K562 (cell line): ENCODE results near the gene HNRNPLL. TPM values are rescaled to one million over a fixed set of nuclear protein-coding genes. Genes with fewer than 3 reads are reported as not detected.
A peak's percentile ranks its signal among the peaks of the same experiment; 100 is the strongest.

ENCODE experiments used
- ATAC-seq: fragments of 200-7000 bp; cut with Tn5 transposase; 3 replicates; pipeline ENCODE4 v1.9.1; 2020; ENCODE audit warnings: moderate library complexity
- BruUV-seq: library from RNA; stranded (reverse); fragments of 400-500 nt; replicated peaks from 2 replicates; lab custom pipeline; 2021; lab: Mats Ljungman, UMichigan
- CTCF ChIA-PET: fragments of 300-600 bp; formaldehyde crosslinking; extraction: SDS; loops from one replicate; lab custom pipeline; 2021; ENCODE audit warnings: low intra/inter-chr PET ratio; lab: Yijun Ruan, JAX
- POLR2A ChIA-PET: fragments of 300-600, 350-650 bp; sonication (Branson Sonifier 250); formaldehyde crosslinking; extraction: SDS; loops from one replicate; lab custom pipeline; 2021; ENCODE audit warnings: antibody characterized with exemption, inconsistent platforms; lab: Yijun Ruan, JAX
- DNase-seq, 4 experiments: peaks; one replicate each; pipeline versions ENCODE4 v3.0.0 to v3.0.0-alpha.2; 2011 to 2018; ENCODE audit warnings: low spot score in 3 of 4, mixed read lengths in 3 of 4; ENCODE audit errors: extremely low read depth in 1 of 4
- FAIRE-seq: peaks from 2 replicates; lab custom pipeline; 2011; peaks lifted over from hg19 to GRCh38; lab: Jason Lieb, UNC
- H2AFZ ChIP-seq: 2 replicates; pipeline ENCODE4 v1.6.0; 2011; ENCODE audit warnings: low read depth, low read length, control low read depth, inconsistent platforms
- H3K27ac ChIP-seq: fragments of 200-600 bp; 3 replicates; pipeline ENCODE4 v1.8.0; 2011; ENCODE audit warnings: low read depth, mild to moderate bottlenecking, control low read depth, inconsistent platforms, low read length, moderate library complexity, mixed read lengths; ENCODE audit errors: extremely low read depth
- H3K27me3 ChIP-seq, 2 experiments: fragments of 300-600 bp in 1 of 2; 2 replicates in 1 of 2; 3 replicates in 1 of 2; pipeline versions ENCODE4 v1.6.0 to v1.8.0; 2011; ENCODE audit warnings: inconsistent platforms in 2 of 2, low read length in 2 of 2, mild to moderate bottlenecking in 1 of 2, mixed read lengths in 1 of 2, moderate library complexity in 1 of 2; ENCODE audit not compliant: control insufficient read depth in 2 of 2, insufficient read depth in 2 of 2
- H3K36me3 ChIP-seq: fragments of 300-600 bp; 3 replicates; pipeline ENCODE4 v1.8.0; 2011; ENCODE audit warnings: mild to moderate bottlenecking, low read length, inconsistent platforms; ENCODE audit not compliant: control insufficient read depth, insufficient read depth
- H3K4me1 ChIP-seq, 2 experiments: fragments of 200-600 bp in 1 of 2; replicated peaks in 1 of 2; 2 replicates in 1 of 2; 3 replicates in 1 of 2; pipeline versions ENCODE4 v1.5.1 to v1.8.0; 2011; ENCODE audit warnings: inconsistent platforms in 2 of 2, low read length in 2 of 2, mild to moderate bottlenecking in 1 of 2, mixed read lengths in 1 of 2, moderate library complexity in 1 of 2; ENCODE audit not compliant: control insufficient read depth in 2 of 2, insufficient read depth in 2 of 2
- H3K4me2 ChIP-seq: 2 replicates; pipeline ENCODE4 v1.6.1; 2011; ENCODE audit warnings: low read length, control low read depth, inconsistent platforms, mixed read lengths; ENCODE audit not compliant: insufficient read depth
- H3K4me3 ChIP-seq: fragments of 200-600 bp; sonication (generic), shearing (Covaris generic); 2 replicates; pipeline ENCODE4 v1.5.1; 2016; ENCODE audit warnings: control low read depth, inconsistent platforms
- H3K79me2 ChIP-seq: fragments of 200-600 bp; 3 replicates; pipeline ENCODE4 v1.8.0; 2011; ENCODE audit warnings: low read length, inconsistent platforms; ENCODE audit not compliant: control insufficient read depth, insufficient read depth
- H3K9ac ChIP-seq, 2 experiments: 2 replicates each; pipeline versions ENCODE4 v1.6.0 to v1.6.1; 2011; ENCODE audit warnings: low read depth in 2 of 2, low read length in 2 of 2, control low read depth in 1 of 2, inconsistent platforms in 1 of 2, mild to moderate bottlenecking in 1 of 2, mixed read lengths in 1 of 2; ENCODE audit not compliant: insufficient read depth in 1 of 2
- H3K9me1 ChIP-seq: one replicate; pipeline ENCODE4 v1.6.0; 2011; ENCODE audit warnings: inconsistent platforms, mild to moderate bottlenecking, low read length, moderate library complexity; ENCODE audit not compliant: control insufficient read depth, insufficient read depth
- H3K9me3 ChIP-seq: replicated peaks from 2 replicates; pipeline ENCODE4 v1.5.1; 2011; ENCODE audit warnings: low read depth, low read length, inconsistent platforms; ENCODE audit not compliant: control insufficient read depth, insufficient read depth
- H4K20me1 ChIP-seq: replicated peaks from 2 replicates; pipeline ENCODE4 v1.6.1; 2011; ENCODE audit warnings: low read length, inconsistent platforms, mixed read lengths; ENCODE audit not compliant: control insufficient read depth, insufficient read depth
- ARHGAP35 ChIP-seq: fragments of 450-650 bp; IDR thresholded peaks from 2 replicates; pipeline ENCODE4 v1.6.1; 2018; ENCODE audit not compliant: partially characterized antibody
- ATF3 ChIP-seq, 2 experiments: fragments of 450-650 bp in 1 of 2; sonication (generic) in 1 of 2; formaldehyde crosslinking in 1 of 2; IDR thresholded peaks in 1 of 2; conservative IDR thresholded peaks in 1 of 2; 2 replicates each; pipeline versions ENCODE4 v1.6.1 to v1.8.1; 2016 to 2023; ENCODE audit warnings: mild to moderate bottlenecking in 2 of 2, moderate library complexity in 2 of 2, inconsistent platforms in 1 of 2, missing genetic modification reagents in 1 of 2
- CEBPG ChIP-seq, 3 experiments: fragments of 200-800 bp in 1 of 3; sonication (Bioruptor generic) in 1 of 3; sonication (generic) in 1 of 3; formaldehyde crosslinking in 1 of 3; IDR thresholded peaks in 2 of 3; conservative IDR thresholded peaks in 1 of 3; 2 replicates each; pipeline versions ENCODE4 v1.6.1 to v1.8.0; 2016 to 2022; ENCODE audit warnings: missing compliant biosample characterization in 2 of 3, missing genetic modification characterization in 2 of 3, mild to moderate bottlenecking in 1 of 3, missing genetic modification reagents in 1 of 3
- E2F6 ChIP-seq, 2 experiments: IDR thresholded peaks; 2 replicates each; pipeline ENCODE4 v1.6.1; 2011; ENCODE audit warnings: borderline replicate concordance in 1 of 2, control low read depth in 1 of 2, low read depth in 1 of 2, low read length in 1 of 2, mild to moderate bottlenecking in 1 of 2, mixed read lengths in 1 of 2, moderate library complexity in 1 of 2; ENCODE audit not compliant: insufficient read depth in 1 of 2, insufficient read length in 1 of 2, poor library complexity in 1 of 2, severe bottlenecking in 1 of 2; ENCODE audit errors: extremely low read depth in 1 of 2
- ELK1 ChIP-seq: sonication (generic); formaldehyde crosslinking; IDR thresholded peaks from 2 replicates; pipeline ENCODE4 v1.8.1; 2022; ENCODE audit warnings: missing genetic modification reagents
- FOXP1 ChIP-seq: sonication (generic); formaldehyde crosslinking; IDR thresholded peaks from 2 replicates; pipeline ENCODE4 v1.8.0; 2022; ENCODE audit warnings: mild to moderate bottlenecking, missing genetic modification reagents
- HCFC1 ChIP-seq: IDR thresholded peaks from 2 replicates; pipeline ENCODE4 v1.6.1; 2012; ENCODE audit warnings: low read depth, low read length, improper control_type of control experiment
- HDAC2 ChIP-seq: fragments of 450-650 bp; IDR thresholded peaks from 2 replicates; pipeline ENCODE4 v1.6.1; 2016; ENCODE audit warnings: mild to moderate bottlenecking
- POLR3A ChIP-seq: IDR thresholded peaks from 2 replicates; pipeline ENCODE4 v1.6.1; 2011; ENCODE audit warnings: borderline replicate concordance, mild to moderate bottlenecking, moderate library complexity; ENCODE audit not compliant: insufficient read length, insufficient read depth; ENCODE audit errors: extremely low read depth
- RAD21 ChIP-seq, 2 experiments: fragments of 250-450 bp in 1 of 2; fragments of 450-650 bp in 1 of 2; sonication (Bioruptor Pico) in 1 of 2; formaldehyde crosslinking in 1 of 2; IDR thresholded peaks in 1 of 2; conservative IDR thresholded peaks in 1 of 2; 2 replicates each; pipeline versions ENCODE4 v1.4.0 to v1.8.0; 2020 to 2022; ENCODE audit warnings: mild to moderate bottlenecking in 2 of 2, moderate library complexity in 1 of 2
- RBM17 ChIP-seq: fragments of 200-400 bp; formaldehyde crosslinking; IDR thresholded peaks from 2 replicates; pipeline ENCODE4 v1.6.1; 2017; ENCODE audit warnings: low read depth, mild to moderate bottlenecking, low read length, borderline replicate concordance
- ZFP30 ChIP-seq: fragments of 250-450 bp; sonication (Bioruptor Pico); IDR thresholded peaks from 2 replicates; pipeline ENCODE4 v1.8.0; 2022; ENCODE audit warnings: moderate library complexity, mild to moderate bottlenecking, inconsistent platforms, borderline replicate concordance
- ZNF253 ChIP-seq: fragments of 250-450 bp; sonication (Bioruptor Pico); conservative IDR thresholded peaks from 2 replicates; pipeline ENCODE4 v1.6.1; 2021; ENCODE audit warnings: mild to moderate bottlenecking
- ZNF277 ChIP-seq: fragments of 250-450 bp; sonication (Bioruptor Pico); IDR thresholded peaks from 2 replicates; pipeline ENCODE4 v1.8.0; 2022; ENCODE audit warnings: inconsistent platforms, mild to moderate bottlenecking, moderate library complexity, borderline replicate concordance
- WGBS: fragments of 100-300 bp; shearing (Covaris generic); methylation state at CpG from one replicate; pipeline ENCODE4 v1.1.6; 2016; ENCODE audit warnings: low coverage, mixed read lengths; ENCODE audit not compliant: insufficient coverage; ENCODE audit errors: missing lambda C conversion rate; 5-methylcytosine and 5-hydroxymethylcytosine counted together
- in situ Hi-C: fragments of 300-500 bp; cut with MboI; formaldehyde crosslinking; loops from 4 replicates; pipeline ENCODE4 v1.15.0; 2018; ENCODE audit warnings: inconsistent platforms, mixed read lengths
- intact Hi-C: fragments of 100-400 bp; cut with micrococcal nuclease; formaldehyde crosslinking; loops from 2 replicates; pipeline ENCODE4 v1.14.2; 2022
- polyA plus RNA-seq, 8 experiments: library from polyadenylated mRNA; depleted of rRNA in 4 of 8; stranded (reverse) in 5 of 8; unstranded in 3 of 8; fragments of >200 nt; fragmentation: Nextera tagmentation in 2 of 8; fragmentation: Illumina TruSeq in 1 of 8; extraction: Ambion mirVana in 2 of 8; extraction: Trizol in 1 of 8; gene quantifications; 2 replicates each; pipeline versions ENCODE4 v1.2.1 to v1.2.3, GENCODE V29; 2011 to 2014; ENCODE audit warnings: inconsistent platforms in 1 of 8, missing spikeins in 1 of 8
- total RNA-seq, 7 experiments: library from RNA; depleted of rRNA in 6 of 7; stranded (reverse); fragments of >200 nt in 6 of 7; fragmentation: Illumina TruSeq in 2 of 7; extraction: Trizol in 2 of 7; gene quantifications; 2 replicates each; pipeline versions ENCODE4 v1.2.1 to v1.2.3, GENCODE V29; 2011 to 2021; ENCODE audit warnings: low replicate concordance in 1 of 7

HNRNPLL gene
- total and polyA plus RNA-seq, 9 of the 15 experiments (the other 6 are each of a cell fraction or from before 2014, with no cell fraction given): 19.8 to 135 (median 57.8) TPM

DNA sequence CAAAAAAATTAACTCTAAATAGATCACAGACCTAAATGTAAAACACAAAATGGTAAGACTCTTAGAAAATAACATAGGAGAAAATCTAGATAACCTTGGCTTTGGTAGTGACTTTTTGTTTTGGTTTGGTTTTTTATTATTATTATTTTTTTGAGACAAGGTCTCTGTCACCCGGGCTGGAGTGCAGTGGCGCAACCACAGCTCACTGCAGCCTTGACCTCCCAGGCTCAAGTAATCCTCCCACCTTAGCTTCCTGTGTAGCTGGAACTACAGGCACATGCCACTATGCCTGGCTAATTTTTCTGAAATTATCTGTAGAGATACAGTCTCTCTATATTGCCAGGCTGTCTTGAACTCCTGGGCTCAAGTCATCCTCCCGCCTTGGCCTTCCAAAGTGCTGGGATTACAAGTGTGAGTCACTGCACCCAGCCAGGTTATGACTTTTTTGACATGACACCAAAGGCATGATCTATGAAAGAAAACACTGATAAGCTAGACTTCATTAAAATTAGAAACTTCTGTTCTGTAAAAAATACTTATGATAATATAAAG lies 88.0 kb downstream of the HNRNPLL start (continued):
- TF ChIP-seq CEBPG (CRISPR knock-in tag; IDR thresholded peaks at IDR 0.05): peak; percentile 35; the same call in 1 of the 2 replicates
- TF ChIP-seq CEBPG (tag; conservative IDR thresholded peaks at IDR 0.05 in 1 of 2, IDR thresholded peaks at IDR 0.05 in 1 of 2): peak in 1 of 2 experiments; percentile 57; a peak in 2 of 4 replicates
- TF ChIP-seq ATF3 (IDR thresholded peaks at IDR 0.05): peak; percentile 66
- TF ChIP-seq ATF3 (CRISPR knock-in tag; conservative IDR thresholded peaks at IDR 0.05): no peak
- TF ChIP-seq ZNF253 (CRISPR knock-in tag): no peak

GRCh38 chr2:38512211-38512610 lies 90.5 kb downstream of the HNRNPLL start:
- DNase-seq (no peak), ATAC-seq (no peak), FAIRE-seq (no peak)
- Histone ChIP-seq H3K79me2 (no peaks in the 10 kb centered on the region), H3K9ac (no peak overlapping the region), H3K9me3 (no peaks in the 10 kb centered on the region), H3K27ac (no peak overlapping the region), H3K4me2 (no peak overlapping the region), H3K9me1 (peaks cover 4% of the 10 kb centered on the region), H3K4me3 (no peak overlapping the region), H3K36me3 (no peaks in the 10 kb centered on the region), H3K27me3 (no peaks in the 10 kb centered on the region), H3K4me1 (peaks cover 27 to 37% of the 10 kb centered on the region in 2 experiments), H2AFZ (no peak overlapping the region), H4K20me1 (no peaks in the 10 kb centered on the region; the same call in 1 of the 2 replicates)
- POLR2A ChIA-PET: interaction anchor here (0.6 to 1.0 kb wide), 2 partner anchors 238 to 239 kb away, joined by 3 read pairs; partner anchors contain the start of gene SRSF7
- WGBS: 64% methylated on average over 3 of the region's 3 CpGs
- no TSS peak for BruUV-seq
- CTCF ChIA-PET: no interaction called here
- intact Hi-C loops: no loop called here
- in situ Hi-C loops: no loop called here
- TF ChIP-seq ARHGAP35: no peak
- TF ChIP-seq RAD21 (CRISPR knock-in tag; conservative IDR thresholded peaks at IDR 0.05 in 1 of 2, IDR thresholded peaks at IDR 0.05 in 1 of 2): no peak
- TF ChIP-seq E2F6 (IDR thresholded peaks at IDR 0.05; ENCODE audit: borderline replicate concordance in 1 of 2, extremely low read depth in 1 of 2, insufficient read depth in 1 of 2, insufficient read length in 1 of 2, low read depth in 1 of 2, low read length in 1 of 2, poor library complexity in 1 of 2, severe bottlenecking in 1 of 2): no peak
- TF ChIP-seq HCFC1: no peak
- TF ChIP-seq ZNF277 (CRISPR knock-in tag): no peak
- no peak for TF ChIP-seq HDAC2
- TF ChIP-seq POLR3A: no peak
- TF ChIP-seq FOXP1 (CRISPR knock-in tag): no peak
- TF ChIP-seq ZFP30 (CRISPR knock-in tag): no peak
- no peak for TF ChIP-seq RBM17
- no peak for TF ChIP-seq ELK1 (CRISPR knock-in tag)
